ENCODE results near the gene ELN.

The ELN gene

DNA sequence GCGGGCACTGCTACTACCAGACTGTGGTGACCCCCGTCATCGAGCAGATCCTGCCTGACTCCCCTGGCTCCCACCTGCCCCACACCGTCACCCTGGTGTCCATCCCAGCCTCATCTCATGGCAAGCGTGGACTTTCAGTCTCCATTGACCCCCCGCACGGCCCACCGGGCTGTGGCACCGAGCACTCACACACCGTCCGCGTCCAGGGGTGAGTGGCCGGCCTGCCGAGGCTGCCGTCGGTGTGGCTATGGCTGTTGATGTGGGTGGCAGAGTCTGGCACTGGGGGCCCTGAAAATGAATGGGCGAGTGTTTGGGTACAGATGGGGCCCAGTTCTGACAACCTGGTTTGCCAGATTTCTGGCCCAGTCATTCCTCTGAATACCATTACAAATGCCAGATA, 71.1 kb downstream of the ELN start:
- no peak for DNase-seq

DNA sequence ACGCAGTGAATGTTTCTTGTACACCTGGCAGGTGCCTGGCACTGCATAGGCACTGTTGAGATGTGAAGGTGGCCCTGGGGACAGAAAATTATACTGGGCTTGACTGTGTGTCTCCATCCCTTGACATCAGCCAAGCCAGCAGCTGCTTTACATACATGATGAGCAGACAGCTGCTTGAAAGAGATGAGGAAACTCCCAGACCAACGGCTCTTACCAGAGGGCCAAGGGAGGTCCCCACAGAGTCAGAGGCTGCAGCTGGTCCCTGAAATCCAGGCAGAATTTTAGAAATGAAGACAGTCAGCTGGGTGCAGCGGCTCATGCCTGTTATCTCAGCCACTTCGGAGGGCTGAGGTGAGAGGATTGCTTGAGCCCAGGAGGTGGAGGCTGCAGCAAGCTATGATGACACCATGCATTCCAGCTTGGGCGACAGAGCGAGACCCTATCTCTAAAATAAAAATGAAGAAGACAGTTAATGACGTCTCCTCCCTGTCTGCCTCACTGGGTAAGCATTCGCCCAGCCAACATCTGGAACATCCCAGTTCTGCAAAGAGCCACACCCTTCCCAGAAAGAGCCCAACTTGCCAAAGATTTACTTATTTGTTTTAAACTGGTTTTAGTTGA, 73.2 kb downstream of the ELN start:
- DNase-seq = no peak

DNA sequence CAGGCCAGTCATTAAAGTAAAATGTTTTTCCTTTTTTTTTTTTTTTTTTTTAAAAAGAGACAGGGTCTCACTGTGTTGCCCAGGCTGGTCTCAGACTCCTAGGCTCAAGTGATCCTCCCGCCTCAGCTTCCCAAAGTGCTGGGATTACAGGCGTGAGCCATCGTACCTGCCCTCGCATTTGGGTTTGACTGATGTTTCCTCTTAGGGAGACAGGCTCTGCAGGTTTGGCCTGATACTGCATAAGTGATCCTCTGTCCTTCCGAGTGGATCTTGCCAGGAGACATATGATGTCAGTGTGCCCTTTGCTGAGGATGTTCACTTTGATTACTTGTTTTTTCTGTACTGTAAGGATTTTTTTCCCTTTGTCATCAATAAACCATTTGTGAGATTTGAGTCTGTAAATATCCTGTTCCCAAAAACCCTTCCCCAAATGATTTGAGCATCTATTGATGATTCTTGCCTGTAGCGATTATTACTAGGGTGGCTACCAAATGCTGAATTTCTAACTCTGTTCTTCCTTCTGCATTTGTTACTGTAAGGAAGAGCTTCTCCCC, 75.3 kb downstream of the ELN start:
- DNase-seq = no peak

DNA sequence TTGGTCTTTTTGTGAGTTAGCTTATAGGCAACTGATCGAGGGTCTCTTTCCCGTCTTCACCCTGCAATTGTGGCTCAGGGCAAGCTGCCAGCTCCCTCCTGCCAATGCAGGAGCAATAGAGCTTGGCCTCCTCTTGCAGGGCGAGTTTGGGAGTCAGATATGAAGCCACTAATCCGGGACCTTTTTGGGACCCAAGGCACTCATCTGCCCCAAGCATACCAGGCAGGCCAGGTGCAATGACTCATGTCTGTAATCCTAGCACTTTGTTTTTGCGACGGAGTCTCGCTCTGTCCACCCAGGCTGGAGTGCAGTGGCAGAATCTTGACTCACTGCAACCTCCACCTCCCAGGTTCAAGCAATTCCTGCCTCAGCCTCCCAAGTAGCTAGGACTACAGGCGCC, 76.7 kb downstream of the ELN start:
- DNase-seq = no peak

DNA sequence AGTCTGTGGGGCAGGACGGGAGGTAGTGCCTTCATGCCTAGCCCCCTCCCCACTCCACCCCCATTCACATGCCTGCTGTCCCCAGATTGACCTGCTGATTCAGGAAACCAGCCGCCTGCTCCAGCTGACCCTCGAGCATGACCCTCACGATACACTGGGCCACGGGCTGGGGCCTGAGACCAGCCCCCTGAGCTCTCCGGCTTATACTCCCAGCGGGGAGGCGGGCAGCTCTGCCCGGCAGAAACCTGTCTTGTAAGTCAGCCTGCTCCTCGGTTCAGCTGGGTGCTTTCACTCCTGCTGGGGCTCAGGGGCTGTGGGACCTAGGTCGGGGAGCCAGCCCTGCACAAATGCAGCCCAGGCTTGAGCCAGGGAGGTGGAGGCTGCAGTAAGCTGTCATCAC, 78.0 kb downstream of the ELN start:
- DNase-seq = no peak

DNA sequence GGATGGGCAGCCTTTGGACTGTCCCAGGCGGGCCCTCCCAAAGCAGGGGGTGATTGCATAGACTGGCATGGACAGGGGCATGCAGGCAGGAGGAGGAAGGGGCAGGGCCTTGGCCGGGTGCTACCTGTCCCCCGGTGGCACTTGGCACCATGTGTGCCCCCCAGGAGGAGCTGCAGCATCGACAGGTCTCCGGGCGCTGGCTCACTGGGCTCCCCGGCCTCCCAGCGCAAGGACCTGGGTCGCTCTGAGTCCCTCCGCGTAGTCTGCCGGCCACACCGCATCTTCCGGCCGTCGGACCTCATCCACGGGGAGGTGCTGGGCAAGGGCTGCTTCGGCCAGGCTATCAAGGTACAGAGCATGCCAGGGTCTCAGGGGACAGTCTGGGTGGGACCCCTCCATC, 78.9 kb downstream of the ELN start:
- no peak for DNase-seq

DNA sequence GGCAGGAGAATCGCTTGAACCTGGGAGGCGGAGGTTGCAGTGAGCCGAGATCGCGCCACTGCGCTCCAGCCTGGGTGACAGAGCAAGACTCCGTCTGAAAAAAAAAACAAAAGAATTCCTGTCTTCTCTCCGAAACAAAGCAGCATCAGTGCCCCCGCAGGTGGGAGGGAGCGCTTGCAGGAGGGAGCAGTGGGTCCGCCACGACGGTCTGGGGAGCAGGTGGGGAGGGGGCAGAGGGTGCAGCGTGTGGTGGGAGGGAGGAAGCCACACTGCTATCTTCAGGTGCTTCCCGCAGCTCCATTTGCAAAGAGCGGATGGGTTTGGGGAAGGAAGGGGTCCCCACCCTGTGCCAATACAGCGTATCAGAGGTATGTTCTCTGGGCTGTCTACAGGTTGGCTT, 87.4 kb downstream of the ELN start:
- no peak for DNase-seq

DNA sequence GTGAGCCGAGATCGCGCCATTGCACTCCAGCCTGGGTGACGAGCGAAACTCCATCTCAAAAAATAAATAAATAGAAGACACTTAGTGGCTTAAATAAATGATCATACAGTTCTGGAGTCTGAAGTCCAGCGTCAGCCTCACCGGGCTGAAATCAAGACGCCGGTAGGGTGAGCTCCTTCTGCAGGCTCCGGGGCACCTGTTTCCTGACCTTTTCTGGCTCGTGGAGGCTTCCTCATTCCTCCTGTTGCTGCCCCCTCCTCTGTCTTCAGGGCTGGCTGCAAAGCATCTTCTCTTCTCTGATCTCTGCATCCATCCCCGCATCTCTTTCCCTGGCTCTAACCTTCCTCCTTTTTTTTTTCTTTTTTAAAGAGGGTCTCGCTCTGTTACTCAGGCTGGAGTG, 88.4 kb downstream of the ELN start:
- no peak for DNase-seq
